Tibial nerve (tissue), 4 donors: ENCODE data around the gene OCA2.

Experiments
- EP300 ChIP-seq, 2 donors: sonication (generic); formaldehyde crosslinking; IDR thresholded peaks; one replicate each; pipeline ENCODE4 v1.6.1; 2017; ENCODE audit warnings: antibody characterized with exemption in 2 of 2, mild to moderate bottlenecking in 1 of 2
- TF ChIP-seq, protein P1 (sequence below), 5 experiments: fragments of 200-600 bp in 3 of 5; fragments of 450-650 bp in 2 of 5; sonication (generic) in 3 of 5; IDR thresholded peaks; one replicate each; pipeline ENCODE4 v1.5.1; 2016 to 2019; ENCODE audit warnings: antibody characterized with exemption in 5 of 5, mild to moderate bottlenecking in 3 of 5, moderate library complexity in 2 of 5

DNA sequence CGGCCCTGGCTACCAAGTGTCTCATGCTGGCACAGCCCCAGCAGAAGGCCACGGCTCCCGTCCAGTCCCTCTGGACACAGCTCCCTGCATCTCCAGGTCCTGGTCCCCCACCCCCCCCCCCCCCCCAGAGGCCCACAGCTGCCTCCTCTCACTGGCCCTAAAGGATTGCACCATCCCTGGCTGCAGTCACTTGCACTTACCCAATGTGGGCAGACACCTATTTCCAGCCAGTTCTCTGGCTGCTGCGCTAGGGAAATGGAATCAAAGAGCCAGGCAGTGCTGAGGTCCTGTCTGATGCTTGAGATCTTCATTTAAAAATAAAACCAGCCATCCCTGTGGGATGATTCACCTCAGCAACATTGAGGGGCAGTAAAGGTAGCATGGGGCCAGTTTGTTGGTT, 346.4 kb downstream of the OCA2 start:
- TF ChIP-seq, protein P1, sequence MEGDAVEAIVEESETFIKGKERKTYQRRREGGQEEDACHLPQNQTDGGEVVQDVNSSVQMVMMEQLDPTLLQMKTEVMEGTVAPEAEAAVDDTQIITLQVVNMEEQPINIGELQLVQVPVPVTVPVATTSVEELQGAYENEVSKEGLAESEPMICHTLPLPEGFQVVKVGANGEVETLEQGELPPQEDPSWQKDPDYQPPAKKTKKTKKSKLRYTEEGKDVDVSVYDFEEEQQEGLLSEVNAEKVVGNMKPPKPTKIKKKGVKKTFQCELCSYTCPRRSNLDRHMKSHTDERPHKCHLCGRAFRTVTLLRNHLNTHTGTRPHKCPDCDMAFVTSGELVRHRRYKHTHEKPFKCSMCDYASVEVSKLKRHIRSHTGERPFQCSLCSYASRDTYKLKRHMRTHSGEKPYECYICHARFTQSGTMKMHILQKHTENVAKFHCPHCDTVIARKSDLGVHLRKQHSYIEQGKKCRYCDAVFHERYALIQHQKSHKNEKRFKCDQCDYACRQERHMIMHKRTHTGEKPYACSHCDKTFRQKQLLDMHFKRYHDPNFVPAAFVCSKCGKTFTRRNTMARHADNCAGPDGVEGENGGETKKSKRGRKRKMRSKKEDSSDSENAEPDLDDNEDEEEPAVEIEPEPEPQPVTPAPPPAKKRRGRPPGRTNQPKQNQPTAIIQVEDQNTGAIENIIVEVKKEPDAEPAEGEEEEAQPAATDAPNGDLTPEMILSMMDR (IDR thresholded peaks at IDR 0.05): no peak
- TF ChIP-seq EP300 (IDR thresholded peaks at IDR 0.05): no peak
